ENCODE data around the gene SRPX.

- TF ChIP-seq CTCF (conservative IDR thresholded peaks at IDR 0.05; ENCODE audit: low read depth, low read length) (no peak), SMC3 (IDR thresholded peaks at IDR 0.05; ENCODE audit: low read depth, low read length) (no peak), RAD21 (IDR thresholded peaks at IDR 0.05; ENCODE audit: low read length) (no peak), NFE2L2 (IDR thresholded peaks at IDR 0.05; ENCODE audit: low read depth, low read length) (no peak), MAZ (IDR thresholded peaks at IDR 0.05; ENCODE audit: borderline replicate concordance, low read depth, low read length) (no peak), RFX5 (IDR thresholded peaks at IDR 0.05; ENCODE audit: low read depth, low read length) (no peak), POLR2A (IDR thresholded peaks at IDR 0.05; ENCODE audit: low read depth, low read length) (no peak), CEBPB (IDR thresholded peaks at IDR 0.05; ENCODE audit: low read depth, low read length) (no peak), USF2 (IDR thresholded peaks at IDR 0.05; ENCODE audit: low read depth, low read length) (no peak), MXI1 (IDR thresholded peaks at IDR 0.05; ENCODE audit: borderline replicate concordance, low read depth, low read length) (no peak)
- TF ChIP-seq, protein P1, sequence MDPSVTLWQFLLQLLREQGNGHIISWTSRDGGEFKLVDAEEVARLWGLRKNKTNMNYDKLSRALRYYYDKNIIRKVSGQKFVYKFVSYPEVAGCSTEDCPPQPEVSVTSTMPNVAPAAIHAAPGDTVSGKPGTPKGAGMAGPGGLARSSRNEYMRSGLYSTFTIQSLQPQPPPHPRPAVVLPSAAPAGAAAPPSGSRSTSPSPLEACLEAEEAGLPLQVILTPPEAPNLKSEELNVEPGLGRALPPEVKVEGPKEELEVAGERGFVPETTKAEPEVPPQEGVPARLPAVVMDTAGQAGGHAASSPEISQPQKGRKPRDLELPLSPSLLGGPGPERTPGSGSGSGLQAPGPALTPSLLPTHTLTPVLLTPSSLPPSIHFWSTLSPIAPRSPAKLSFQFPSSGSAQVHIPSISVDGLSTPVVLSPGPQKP (IDR thresholded peaks at IDR 0.05; ENCODE audit: borderline replicate concordance, low read depth, low read length), result no peak
Observed at GRCh38 chrX:38221391-38221929, 789 bp upstream of the SRPX start.

Measured in IMR-90 (cell line).